Lower lobe of right lung (tissue), 2 donors: ENCODE data around the gene BBS5. TPM values are rescaled to one million over a fixed set of nuclear protein-coding genes. Genes with fewer than 3 reads are reported as not detected.

Experiments
- ATAC-seq, 2 donors: fragments of 200-7000 bp; cut with Tn5 transposase; one replicate each; pipeline ENCODE4 v1.9.1; 2020 to 2022; ENCODE audit warnings: mild to moderate bottlenecking in 2 of 2, moderate library complexity in 2 of 2
- DNase-seq: peaks from one replicate; pipeline ENCODE4 v3.0.0-alpha.2; 2020
- H3K27ac ChIP-seq: fragments of 200-600 bp; one replicate; pipeline ENCODE4 v1.8.0; 2022
- H3K27me3 ChIP-seq: fragments of 200-600 bp; one replicate; pipeline ENCODE4 v1.8.0; 2022; ENCODE audit warnings: low read depth
- H3K36me3 ChIP-seq: fragments of 200-600 bp; one replicate; pipeline ENCODE4 v1.8.0; 2022; ENCODE audit warnings: mild to moderate bottlenecking
- H3K4me1 ChIP-seq: fragments of 200-600 bp; one replicate; pipeline ENCODE4 v1.8.0; 2022
- H3K4me3 ChIP-seq: fragments of 200-600 bp; one replicate; pipeline ENCODE4 v1.8.0; 2022; ENCODE audit warnings: mild to moderate bottlenecking
- H3K9me3 ChIP-seq: fragments of 200-600 bp; one replicate; pipeline ENCODE4 v1.8.0; 2022
- CTCF ChIP-seq: fragments of 200-600 bp; IDR thresholded peaks from one replicate; pipeline ENCODE4 v1.8.0; 2022; ENCODE audit warnings: antibody characterized with exemption, mild to moderate bottlenecking
- intact Hi-C: fragments of 100-400 bp; cut with DNase I; formaldehyde crosslinking; loops from one replicate; pipeline ENCODE4 v1.11.0; 2022
- total RNA-seq: library from RNA; stranded (reverse); fragmentation: NEBNext Ultra II Directional; extraction: Animal tissue kit (Norgen Biotek cat#: 25700); gene quantifications from one replicate; pipeline ENCODE4 v1.2.1, GENCODE V29; 2021
- donor health status: DM: no; HTN: yes; CAD: no; lungs with severe emphysema.

BBS5 gene
- total RNA-seq, 1 donor from 2014 or later: 7.0 TPM

DNA sequence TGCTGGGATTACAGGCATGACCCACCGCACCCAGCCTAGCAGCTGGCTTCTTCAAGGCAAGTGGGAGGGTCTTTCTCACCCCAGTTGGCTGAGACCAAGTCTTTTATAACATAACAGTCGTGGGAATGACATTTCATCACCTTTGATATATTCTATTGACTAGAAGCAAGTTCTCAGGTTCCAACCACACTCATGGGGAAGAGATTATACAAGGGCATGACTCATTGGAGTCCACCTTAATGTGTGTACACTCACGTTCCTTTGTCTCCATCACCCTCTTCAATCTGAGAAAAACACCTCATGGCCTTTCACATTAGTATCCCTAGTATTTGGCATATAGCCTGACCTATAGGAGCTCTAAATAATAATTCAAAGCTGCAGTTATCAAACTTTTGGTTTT lies 2.8 kb upstream of the BBS5 start:
- Histone ChIP-seq H3K9me3 (no peaks in the 10 kb centered on the region), H3K27ac (no peak overlapping the region), H3K4me1 (peaks cover 8% of the 10 kb centered on the region), H3K27me3 (no peaks in the 10 kb centered on the region), H3K36me3 (no peaks in the 10 kb centered on the region), H3K4me3 (no peak overlapping the region)
- no peak for DNase-seq
- no peak for ATAC-seq
- intact Hi-C loops: no loop called here
- TF ChIP-seq CTCF: no peak

DNA sequence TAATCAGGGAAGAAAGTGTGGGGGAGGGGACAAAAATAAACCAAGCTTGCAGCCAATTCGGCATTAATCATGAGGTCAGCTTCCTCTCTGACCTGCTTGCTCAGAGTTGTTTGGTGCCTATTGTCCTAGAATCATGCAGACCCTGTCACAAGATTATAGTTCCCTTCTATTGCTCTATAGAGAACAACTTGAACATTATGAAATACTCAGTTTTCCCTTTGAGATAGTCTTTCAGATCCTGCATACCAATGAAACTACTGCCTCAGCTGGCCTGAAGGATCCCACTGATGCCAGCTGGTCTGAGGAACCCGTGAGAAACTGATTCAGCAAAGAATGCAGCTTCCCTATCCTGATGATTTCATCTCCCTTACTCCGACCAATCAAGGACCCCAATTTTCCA lies 955 bp upstream of the BBS5 start:
- ATAC-seq (peak; percentile 32 to 69), DNase-seq (peak; percentile 50)
- no peaks in the 10 kb centered on the region for H3K9me3 ChIP-seq
- peaks cover 13% of the 10 kb centered on the region for H3K36me3 ChIP-seq
- no peak overlapping the region for H3K4me3 ChIP-seq
- intact Hi-C loops: no loop called here
- H3K27ac ChIP-seq: peak overlapping the region; percentile 42
- no peaks in the 10 kb centered on the region for H3K27me3 ChIP-seq
- TF ChIP-seq CTCF: no peak
- H3K4me1 ChIP-seq: peaks cover 8% of the 10 kb centered on the region

DNA sequence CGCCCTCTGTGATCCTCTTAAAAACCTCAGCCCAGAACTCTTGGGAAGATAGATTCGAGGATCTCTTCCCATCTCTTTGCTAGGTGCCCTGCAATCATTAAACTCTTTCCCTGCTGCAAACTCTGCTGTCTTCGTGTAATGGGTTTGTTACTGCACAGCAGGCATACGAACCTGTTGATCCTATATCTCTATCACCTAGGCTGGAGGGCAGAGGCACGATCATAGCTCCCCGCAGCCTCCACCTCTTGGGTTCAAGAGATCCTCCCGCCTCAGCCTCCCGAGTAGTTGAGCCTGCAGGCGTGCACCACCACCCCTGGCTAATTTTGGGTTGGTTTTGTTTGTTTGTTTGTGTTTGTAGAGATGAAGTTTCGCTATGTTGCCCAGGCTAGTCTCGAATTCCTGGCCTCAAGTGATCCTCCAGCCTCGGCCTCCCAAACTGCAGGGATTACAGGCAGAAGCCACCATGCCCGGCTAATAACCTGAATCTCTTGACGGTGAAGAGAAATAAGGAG lies 493 bp upstream of the BBS5 start:
- no peak for ATAC-seq
- peak overlapping the region; percentile 72 for H3K27ac ChIP-seq

DNA sequence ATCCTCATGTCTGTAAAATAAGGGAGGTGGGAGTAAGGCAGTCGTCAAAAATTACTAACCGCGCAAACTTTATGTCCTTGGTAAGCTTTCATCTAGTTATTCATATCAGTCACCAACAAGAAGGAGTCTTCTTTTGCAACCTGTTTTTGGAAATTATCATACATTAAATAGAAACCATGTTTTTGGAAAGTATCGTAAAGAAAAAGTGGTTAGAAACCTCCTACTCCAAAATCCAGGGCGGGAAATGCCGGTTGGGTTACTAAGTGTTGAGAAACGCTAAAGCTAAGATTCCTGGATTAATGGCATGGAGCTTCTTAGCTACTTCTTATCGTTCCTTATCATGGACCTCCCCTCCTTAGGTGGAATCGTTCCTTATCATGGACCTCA lies 778 bp downstream of the BBS5 start:
- no peak for DNase-seq
- H3K9me3 ChIP-seq: no peaks in the 10 kb centered on the region
- no peak for TF ChIP-seq CTCF
- peaks cover 16% of the 10 kb centered on the region for H3K36me3 ChIP-seq
- H3K4me3 ChIP-seq: peak overlapping the region; percentile 76
- H3K27ac ChIP-seq: peak overlapping the region; percentile 72
- intact Hi-C loops: no loop called here
- no peak for ATAC-seq
- H3K4me1 ChIP-seq: peaks cover 8% of the 10 kb centered on the region
- no peaks in the 10 kb centered on the region for H3K27me3 ChIP-seq

More for the DNA sequence above, 493 bp upstream of the BBS5 start:
- no peak for TF ChIP-seq CTCF
- H3K4me1 ChIP-seq: peaks cover 8% of the 10 kb centered on the region
- H3K36me3 ChIP-seq: peaks cover 16% of the 10 kb centered on the region
- no peaks in the 10 kb centered on the region for H3K27me3 ChIP-seq
- peak overlapping the region; percentile 76 for H3K4me3 ChIP-seq
- DNase-seq: no peak
- no peaks in the 10 kb centered on the region for H3K9me3 ChIP-seq
- intact Hi-C loops: no loop called here

- intact Hi-C loops: no loop called here
- DNase-seq (no peak), ATAC-seq (no peak)
- Histone ChIP-seq H3K4me1 (no peaks in the 10 kb centered on the region), H3K27ac (no peak overlapping the region), H3K4me3 (no peak overlapping the region), H3K9me3 (no peaks in the 10 kb centered on the region), H3K27me3 (no peaks in the 10 kb centered on the region), H3K36me3 (peaks cover 30% of the 10 kb centered on the region)
- TF ChIP-seq CTCF: no peak
Measured at GRCh38 chr2:169485650-169486138, 6.4 kb downstream of the BBS5 start.
